ENCODE results near the gene EPB41L4A. TPM values are rescaled to one million over a fixed set of nuclear protein-coding genes. Genes with fewer than 3 reads are reported as not detected.

The EPB41L4A gene
- total and polyA plus RNA-seq, 9 donors = 2.7 to 12.3 (median 7.9) TPM

DNA sequence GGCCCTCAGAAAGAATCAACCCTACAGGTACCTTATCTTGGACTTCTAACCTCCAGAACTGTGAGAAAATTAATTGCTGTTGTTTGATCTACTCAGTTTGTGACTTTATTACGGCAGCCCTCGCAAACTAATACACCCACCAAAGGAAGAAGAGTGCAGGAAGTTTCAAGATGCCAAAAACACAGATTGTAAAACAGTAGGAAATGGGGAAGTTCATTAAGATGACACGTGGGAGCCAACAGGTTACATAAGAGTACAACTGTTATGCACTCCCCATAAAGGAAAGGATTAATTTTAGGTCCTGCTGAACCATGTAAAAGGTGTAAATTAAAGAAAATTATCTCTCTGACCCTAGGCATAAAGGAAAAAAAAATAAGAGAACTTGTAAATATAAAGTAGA is 294.3 kb downstream of the EPB41L4A start:
- intact Hi-C loops (cut with DNase I) = no loop called here
- Histone ChIP-seq H3K4me1 (ENCODE audit: insufficient read depth) (no peaks in the 10 kb centered on the region), H3K27me3 (no peaks in the 10 kb centered on the region), H3K9me3 (no peaks in the 10 kb centered on the region), H3K27ac (no peak overlapping the region), H3K4me3 (no peak overlapping the region), H3K36me3 (no peaks in the 10 kb centered on the region)
- 60 to 70% (median 64%) methylated on average over 3 of the region's 3 CpGs for WGBS, 3 donors
- no peak for DNase-seq
- TF ChIP-seq POLR2A (IDR thresholded peaks at IDR 0.05) = no peak
- TF ChIP-seq, protein P1, sequence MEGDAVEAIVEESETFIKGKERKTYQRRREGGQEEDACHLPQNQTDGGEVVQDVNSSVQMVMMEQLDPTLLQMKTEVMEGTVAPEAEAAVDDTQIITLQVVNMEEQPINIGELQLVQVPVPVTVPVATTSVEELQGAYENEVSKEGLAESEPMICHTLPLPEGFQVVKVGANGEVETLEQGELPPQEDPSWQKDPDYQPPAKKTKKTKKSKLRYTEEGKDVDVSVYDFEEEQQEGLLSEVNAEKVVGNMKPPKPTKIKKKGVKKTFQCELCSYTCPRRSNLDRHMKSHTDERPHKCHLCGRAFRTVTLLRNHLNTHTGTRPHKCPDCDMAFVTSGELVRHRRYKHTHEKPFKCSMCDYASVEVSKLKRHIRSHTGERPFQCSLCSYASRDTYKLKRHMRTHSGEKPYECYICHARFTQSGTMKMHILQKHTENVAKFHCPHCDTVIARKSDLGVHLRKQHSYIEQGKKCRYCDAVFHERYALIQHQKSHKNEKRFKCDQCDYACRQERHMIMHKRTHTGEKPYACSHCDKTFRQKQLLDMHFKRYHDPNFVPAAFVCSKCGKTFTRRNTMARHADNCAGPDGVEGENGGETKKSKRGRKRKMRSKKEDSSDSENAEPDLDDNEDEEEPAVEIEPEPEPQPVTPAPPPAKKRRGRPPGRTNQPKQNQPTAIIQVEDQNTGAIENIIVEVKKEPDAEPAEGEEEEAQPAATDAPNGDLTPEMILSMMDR (IDR thresholded peaks at IDR 0.05) = no peak
- no peak for TF ChIP-seq EP300 (IDR thresholded peaks at IDR 0.05)

DNA sequence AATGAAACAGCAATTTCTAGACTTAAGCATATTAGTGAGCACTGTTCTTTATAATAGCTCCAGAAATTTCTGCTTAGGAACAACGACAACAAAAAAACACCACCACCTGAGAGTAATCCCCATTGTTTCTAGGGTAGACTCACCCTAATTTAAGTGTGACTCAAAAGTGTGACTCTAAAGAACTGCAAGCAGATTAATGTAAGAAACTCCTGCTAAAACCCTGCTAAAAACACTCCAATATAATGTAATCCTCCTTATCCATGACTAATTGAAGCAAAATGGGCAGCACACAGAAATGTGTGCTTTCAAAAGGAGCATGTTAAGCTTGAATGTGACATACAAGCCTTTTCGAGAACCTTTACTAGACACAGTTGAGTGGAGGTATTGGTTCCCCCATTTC is 296.0 kb downstream of the EPB41L4A start:
- TF ChIP-seq, protein P1 (IDR thresholded peaks at IDR 0.05) = no peak
- Histone ChIP-seq H3K27me3 (no peaks in the 10 kb centered on the region), H3K4me1 (ENCODE audit: insufficient read depth) (no peaks in the 10 kb centered on the region), H3K9me3 (no peaks in the 10 kb centered on the region), H3K4me3 (no peak overlapping the region), H3K27ac (no peak overlapping the region), H3K36me3 (no peaks in the 10 kb centered on the region)
- 91 to 97% (median 94%) methylated on average over 2 of the region's 2 CpGs for WGBS, 3 donors
- intact Hi-C loops (cut with DNase I) = no loop called here
- no peak for DNase-seq

DNA sequence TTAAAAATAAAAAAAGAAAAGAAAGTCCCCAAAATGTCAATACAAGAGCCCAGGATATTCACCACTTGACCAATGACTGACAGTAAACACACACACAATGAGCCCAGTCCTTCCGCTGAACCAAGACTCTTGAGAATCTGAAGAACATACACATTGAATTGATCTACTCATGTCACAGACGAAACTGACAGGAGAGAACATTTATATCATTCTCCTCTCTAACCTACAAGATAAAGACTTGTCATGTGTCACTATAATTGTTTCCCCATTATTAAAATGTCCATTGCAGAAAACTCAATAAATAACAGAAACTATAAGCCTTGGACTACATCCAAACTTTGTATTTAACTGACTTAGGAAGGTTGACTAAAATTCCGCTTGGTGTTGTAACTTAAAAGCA is 296.7 kb downstream of the EPB41L4A start:
- no peak for DNase-seq
- intact Hi-C loops (cut with DNase I) = no loop called here
- no peak overlapping the region for H3K4me3 ChIP-seq
- TF ChIP-seq, protein P1 (IDR thresholded peaks at IDR 0.05) = no peak
- no peak for TF ChIP-seq POLR2A (IDR thresholded peaks at IDR 0.05)
- TF ChIP-seq EP300 (IDR thresholded peaks at IDR 0.05) = no peak
- H3K9me3 ChIP-seq = no peaks in the 10 kb centered on the region
- no peaks in the 10 kb centered on the region for H3K4me1 ChIP-seq (ENCODE audit: insufficient read depth)
- H3K27ac ChIP-seq = no peak overlapping the region
- H3K36me3 ChIP-seq = no peaks in the 10 kb centered on the region
- 94 to 98% (median 96%) methylated on average over 3 of the region's 3 CpGs for WGBS, 3 donors
- H3K27me3 ChIP-seq = no peaks in the 10 kb centered on the region

DNA sequence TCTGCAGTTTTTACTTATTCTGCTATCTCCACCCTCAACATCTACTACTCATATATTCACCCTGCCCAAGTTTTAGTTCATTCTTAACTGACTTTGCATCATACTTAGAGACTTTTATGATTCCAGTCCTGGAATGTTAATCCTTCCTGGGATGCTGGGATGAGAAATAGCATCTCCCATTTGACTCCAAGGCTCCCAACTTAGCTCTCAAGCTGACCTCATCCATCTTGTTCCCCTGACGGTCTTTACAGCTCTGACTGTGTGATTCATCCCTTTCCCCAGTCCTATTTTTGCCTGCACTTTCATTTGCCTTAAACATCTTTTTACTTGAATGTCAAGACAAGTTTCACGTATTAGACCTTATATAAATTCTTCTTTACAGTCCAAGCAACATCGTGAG is 297.8 kb downstream of the EPB41L4A start:
- Histone ChIP-seq H3K4me3 (no peak overlapping the region), H3K36me3 (no peaks in the 10 kb centered on the region), H3K9me3 (no peaks in the 10 kb centered on the region), H3K27ac (no peak overlapping the region), H3K4me1 (ENCODE audit: insufficient read depth) (no peaks in the 10 kb centered on the region), H3K27me3 (no peaks in the 10 kb centered on the region)
- DNase-seq = no peak
- 82 to 85% (median 85%) methylated on average over 3 of the region's 3 CpGs for whole genome bisulfite sequencing, 3 donors
- intact Hi-C loops (cut with DNase I) = no loop called here
- TF ChIP-seq POLR2A (IDR thresholded peaks at IDR 0.05) (no peak), EP300 (IDR thresholded peaks at IDR 0.05) (no peak)
- TF ChIP-seq, protein P1 (IDR thresholded peaks at IDR 0.05) = no peak

DNA sequence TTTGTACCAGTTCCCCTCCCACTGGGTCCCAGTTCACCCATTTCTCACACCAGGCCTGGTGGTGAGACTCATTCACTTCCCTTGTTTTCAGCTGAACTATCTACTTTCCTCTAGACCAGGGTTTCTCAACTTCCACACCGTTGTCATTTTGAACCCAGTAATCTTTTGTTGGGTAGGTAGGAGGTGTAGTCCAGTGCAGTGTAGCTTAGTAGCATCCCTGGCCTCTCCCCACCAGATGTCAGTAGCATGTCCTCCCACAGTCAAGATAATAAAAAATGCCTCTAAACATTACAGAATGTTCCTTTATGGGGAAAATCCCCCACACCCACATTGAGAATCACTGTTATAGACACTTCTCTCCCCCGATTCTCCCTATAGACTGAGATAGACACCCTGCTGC is 299.1 kb downstream of the EPB41L4A start:
- H3K9me3 ChIP-seq = no peaks in the 10 kb centered on the region
- H3K4me1 ChIP-seq (ENCODE audit: insufficient read depth) = no peaks in the 10 kb centered on the region
- no peaks in the 10 kb centered on the region for H3K36me3 ChIP-seq
- no peak for DNase-seq
- no peak overlapping the region for H3K4me3 ChIP-seq
- TF ChIP-seq POLR2A (IDR thresholded peaks at IDR 0.05) (no peak), EP300 (IDR thresholded peaks at IDR 0.05) (no peak)
- TF ChIP-seq, protein P1 (IDR thresholded peaks at IDR 0.05) = no peak
- intact Hi-C loops (cut with DNase I) = no loop called here
- WGBS, 3 donors = 64 to 73% (median 66%) methylated on average over 2 of the region's 2 CpGs
- H3K27me3 ChIP-seq = no peaks in the 10 kb centered on the region
- no peak overlapping the region for H3K27ac ChIP-seq

All from ovary (tissue), 9 donors.